ENCODE measurements around the gene KIAA1217.
A peak's percentile ranks its signal among the peaks of the same experiment; 100 is the strongest.

KIAA1217 gene

GRCh38 chr10:24406809-24407483, 198.0 kb downstream of the KIAA1217 start:
- Histone ChIP-seq H3K4me1 (ENCODE audit: control insufficient read depth in 5 of 5, insufficient read depth in 5 of 5, low read length in 5 of 5) (peaks cover 0 to 4% (median 0%) of the 10 kb centered on the region in 5 donors), H3K4me3 (ENCODE audit: low read depth in 1 of 5, low read length in 5 of 5) (no peak overlapping the region), H3K9me3 (ENCODE audit: control insufficient read depth in 5 of 5, low read length in 5 of 5) (no peaks in the 10 kb centered on the region), H3K9ac (ENCODE audit: low read length in 5 of 5) (no peak overlapping the region), H3K27me3 (ENCODE audit: control insufficient read depth in 5 of 5, insufficient read depth in 4 of 5, low read length in 5 of 5) (no peaks in the 10 kb centered on the region), H3K36me3 (ENCODE audit: control insufficient read depth in 5 of 5, insufficient read depth in 5 of 5, low read length in 5 of 5) (no peaks in the 10 kb centered on the region), H3K27ac (ENCODE audit: low read depth, low read length) (no peak overlapping the region)

GRCh38 chr10:24407928-24408327, 199.0 kb downstream of the KIAA1217 start:
- Histone ChIP-seq H3K9me3 (ENCODE audit: control insufficient read depth in 5 of 5, low read length in 5 of 5) (no peaks in the 10 kb centered on the region), H3K36me3 (ENCODE audit: control insufficient read depth in 5 of 5, insufficient read depth in 5 of 5, low read length in 5 of 5) (no peaks in the 10 kb centered on the region), H3K27me3 (ENCODE audit: control insufficient read depth in 5 of 5, insufficient read depth in 4 of 5, low read length in 5 of 5) (no peaks in the 10 kb centered on the region), H3K4me1 (ENCODE audit: control insufficient read depth in 5 of 5, insufficient read depth in 5 of 5, low read length in 5 of 5) (peaks cover 0 to 4% (median 0%) of the 10 kb centered on the region in 5 donors), H3K27ac (ENCODE audit: low read depth, low read length) (no peak overlapping the region), H3K9ac (ENCODE audit: low read length in 5 of 5) (no peak overlapping the region), H3K4me3 (ENCODE audit: low read depth in 1 of 5, low read length in 5 of 5) (no peak overlapping the region)

GRCh38 chr10:24408365-24408764, 199.4 kb downstream of the KIAA1217 start:
- no peak overlapping the region for H3K4me3 ChIP-seq (ENCODE audit: low read depth in 1 of 5, low read length in 5 of 5)
- H3K36me3 ChIP-seq (ENCODE audit: control insufficient read depth in 5 of 5, insufficient read depth in 5 of 5, low read length in 5 of 5): no peaks in the 10 kb centered on the region
- no peaks in the 10 kb centered on the region for H3K27me3 ChIP-seq (ENCODE audit: control insufficient read depth in 5 of 5, insufficient read depth in 4 of 5, low read length in 5 of 5)
- H3K9ac ChIP-seq (ENCODE audit: low read length in 5 of 5): no peak overlapping the region
- H3K4me1 ChIP-seq (ENCODE audit: control insufficient read depth in 5 of 5, insufficient read depth in 5 of 5, low read length in 5 of 5): peaks cover 0 to 4% (median 0%) of the 10 kb centered on the region in 5 donors
- H3K9me3 ChIP-seq (ENCODE audit: control insufficient read depth in 5 of 5, low read length in 5 of 5): peaks cover 0 to under 1% (median 0%) of the 10 kb centered on the region in 5 donors
- H3K27ac ChIP-seq (ENCODE audit: low read depth, low read length): no peak overlapping the region

- H3K9ac ChIP-seq (ENCODE audit: low read length in 5 of 5): no peak overlapping the region
- H3K4me1 ChIP-seq (ENCODE audit: control insufficient read depth in 5 of 5, insufficient read depth in 5 of 5, low read length in 5 of 5): peaks cover 0 to 24% (median 14%) of the 10 kb centered on the region in 5 donors
- H3K27ac ChIP-seq (ENCODE audit: low read depth, low read length): no peak overlapping the region
- no peaks in the 10 kb centered on the region for H3K36me3 ChIP-seq (ENCODE audit: control insufficient read depth in 5 of 5, insufficient read depth in 5 of 5, low read length in 5 of 5)
- H3K27me3 ChIP-seq (ENCODE audit: control insufficient read depth in 5 of 5, insufficient read depth in 4 of 5, low read length in 5 of 5): no peaks in the 10 kb centered on the region
- peaks cover 0 to 7% (median 0%) of the 10 kb centered on the region in 5 donors for H3K9me3 ChIP-seq (ENCODE audit: control insufficient read depth in 5 of 5, low read length in 5 of 5)
- no peak overlapping the region for H3K4me3 ChIP-seq (ENCODE audit: low read depth in 1 of 5, low read length in 5 of 5)
These were observed 205.7 kb downstream of the KIAA1217 start for GRCh38 chr10:24414597-24414996.

GRCh38 chr10:24415455-24416125, 206.7 kb downstream of the KIAA1217 start:
- no peak overlapping the region for H3K4me3 ChIP-seq (ENCODE audit: low read depth in 1 of 5, low read length in 5 of 5)
- peak overlapping the region; percentile 10 for H3K27ac ChIP-seq (ENCODE audit: low read depth, low read length)

GRCh38 chr10:24416248-24416647, 207.3 kb downstream of the KIAA1217 start:
- no peaks in the 10 kb centered on the region for H3K27me3 ChIP-seq (ENCODE audit: control insufficient read depth in 5 of 5, insufficient read depth in 4 of 5, low read length in 5 of 5)
- peaks cover 0 to 24% (median 14%) of the 10 kb centered on the region in 5 donors for H3K4me1 ChIP-seq (ENCODE audit: control insufficient read depth in 5 of 5, insufficient read depth in 5 of 5, low read length in 5 of 5)
- no peaks in the 10 kb centered on the region for H3K36me3 ChIP-seq (ENCODE audit: control insufficient read depth in 5 of 5, insufficient read depth in 5 of 5, low read length in 5 of 5)
- H3K9me3 ChIP-seq (ENCODE audit: control insufficient read depth in 5 of 5, low read length in 5 of 5): peaks cover 0 to 7% (median 0%) of the 10 kb centered on the region in 5 donors
- H3K9ac ChIP-seq (ENCODE audit: low read length in 5 of 5): no peak overlapping the region
- no peak overlapping the region for H3K4me3 ChIP-seq (ENCODE audit: low read depth in 1 of 5, low read length in 5 of 5)
- peak overlapping the region; percentile 39 for H3K27ac ChIP-seq (ENCODE audit: low read depth, low read length)

More at GRCh38 chr10:24415455-24416125, 206.7 kb downstream of the KIAA1217 start:
- H3K9ac ChIP-seq (ENCODE audit: low read length in 5 of 5): no peak overlapping the region
- H3K9me3 ChIP-seq (ENCODE audit: control insufficient read depth in 5 of 5, low read length in 5 of 5): peaks cover 0 to 7% (median 0%) of the 10 kb centered on the region in 5 donors
- no peaks in the 10 kb centered on the region for H3K27me3 ChIP-seq (ENCODE audit: control insufficient read depth in 5 of 5, insufficient read depth in 4 of 5, low read length in 5 of 5)
- H3K36me3 ChIP-seq (ENCODE audit: control insufficient read depth in 5 of 5, insufficient read depth in 5 of 5, low read length in 5 of 5): no peaks in the 10 kb centered on the region
- peaks cover 0 to 24% (median 14%) of the 10 kb centered on the region in 5 donors for H3K4me1 ChIP-seq (ENCODE audit: control insufficient read depth in 5 of 5, insufficient read depth in 5 of 5, low read length in 5 of 5)

GRCh38 chr10:24417053-24417452, 208.1 kb downstream of the KIAA1217 start:
- no peaks in the 10 kb centered on the region for H3K27me3 ChIP-seq (ENCODE audit: control insufficient read depth in 5 of 5, insufficient read depth in 4 of 5, low read length in 5 of 5)
- peaks cover 0 to 7% (median 0%) of the 10 kb centered on the region in 5 donors for H3K9me3 ChIP-seq (ENCODE audit: control insufficient read depth in 5 of 5, low read length in 5 of 5)
- peak overlapping the region; percentile 39 for H3K27ac ChIP-seq (ENCODE audit: low read depth, low read length)
- H3K4me3 ChIP-seq (ENCODE audit: low read depth in 1 of 5, low read length in 5 of 5): no peak overlapping the region
- H3K9ac ChIP-seq (ENCODE audit: low read length in 5 of 5): no peak overlapping the region
- H3K36me3 ChIP-seq (ENCODE audit: control insufficient read depth in 5 of 5, insufficient read depth in 5 of 5, low read length in 5 of 5): no peaks in the 10 kb centered on the region
- H3K4me1 ChIP-seq (ENCODE audit: control insufficient read depth in 5 of 5, insufficient read depth in 5 of 5, low read length in 5 of 5): peaks cover 0 to 24% (median 14%) of the 10 kb centered on the region in 5 donors

GRCh38 chr10:24418532-24418931, 209.6 kb downstream of the KIAA1217 start:
- no peak overlapping the region for H3K4me3 ChIP-seq (ENCODE audit: low read depth in 1 of 5, low read length in 5 of 5)

GRCh38 chr10:24419066-24419465, 210.1 kb downstream of the KIAA1217 start:
- peaks cover 0 to 24% (median 14%) of the 10 kb centered on the region in 5 donors for H3K4me1 ChIP-seq (ENCODE audit: control insufficient read depth in 5 of 5, insufficient read depth in 5 of 5, low read length in 5 of 5)
- no peak overlapping the region for H3K4me3 ChIP-seq (ENCODE audit: low read depth in 1 of 5, low read length in 5 of 5)
- no peaks in the 10 kb centered on the region for H3K27me3 ChIP-seq (ENCODE audit: control insufficient read depth in 5 of 5, insufficient read depth in 4 of 5, low read length in 5 of 5)
- H3K9me3 ChIP-seq (ENCODE audit: control insufficient read depth in 5 of 5, low read length in 5 of 5): peaks cover 0 to 5% (median 0%) of the 10 kb centered on the region in 5 donors
- H3K27ac ChIP-seq (ENCODE audit: low read depth, low read length): no peak overlapping the region
- H3K36me3 ChIP-seq (ENCODE audit: control insufficient read depth in 5 of 5, insufficient read depth in 5 of 5, low read length in 5 of 5): peaks cover 0 to 3% (median 0%) of the 10 kb centered on the region in 5 donors
- no peak overlapping the region for H3K9ac ChIP-seq (ENCODE audit: low read length in 5 of 5)

More at GRCh38 chr10:24418532-24418931, 209.6 kb downstream of the KIAA1217 start:
- Histone ChIP-seq H3K9me3 (ENCODE audit: control insufficient read depth in 5 of 5, low read length in 5 of 5) (peaks cover 0 to 5% (median 0%) of the 10 kb centered on the region in 5 donors), H3K4me1 (ENCODE audit: control insufficient read depth in 5 of 5, insufficient read depth in 5 of 5, low read length in 5 of 5) (peaks cover 0 to 24% (median 14%) of the 10 kb centered on the region in 5 donors), H3K27ac (ENCODE audit: low read depth, low read length) (no peak overlapping the region), H3K36me3 (ENCODE audit: control insufficient read depth in 5 of 5, insufficient read depth in 5 of 5, low read length in 5 of 5) (peaks cover 0 to 3% (median 0%) of the 10 kb centered on the region in 5 donors), H3K9ac (ENCODE audit: low read length in 5 of 5) (no peak overlapping the region), H3K27me3 (ENCODE audit: control insufficient read depth in 5 of 5, insufficient read depth in 4 of 5, low read length in 5 of 5) (no peaks in the 10 kb centered on the region)

- Histone ChIP-seq H3K9me3 (ENCODE audit: control insufficient read depth in 5 of 5, low read length in 5 of 5) (no peaks in the 10 kb centered on the region), H3K4me3 (ENCODE audit: low read depth in 1 of 5, low read length in 5 of 5) (no peak overlapping the region), H3K36me3 (ENCODE audit: control insufficient read depth in 5 of 5, insufficient read depth in 5 of 5, low read length in 5 of 5) (peaks cover 0 to 5% (median 0%) of the 10 kb centered on the region in 5 donors), H3K9ac (ENCODE audit: low read length in 5 of 5) (no peak overlapping the region), H3K27me3 (ENCODE audit: control insufficient read depth in 5 of 5, insufficient read depth in 4 of 5, low read length in 5 of 5) (no peaks in the 10 kb centered on the region), H3K4me1 (ENCODE audit: control insufficient read depth in 5 of 5, insufficient read depth in 5 of 5, low read length in 5 of 5) (peaks cover 0 to 5% (median 0%) of the 10 kb centered on the region in 5 donors), H3K27ac (ENCODE audit: low read depth, low read length) (no peak overlapping the region)
These were observed 216.2 kb downstream of the KIAA1217 start for GRCh38 chr10:24425151-24425550.
